ENCODE results near the gene CAND2. TPM values are rescaled to one million over a fixed set of nuclear protein-coding genes. Genes with fewer than 3 reads are reported as not detected.

Gene CAND2
- total RNA-seq (100 to 1,000 TPM; 118 to 128 TPM), polyA plus RNA-seq (ENCODE audit: insufficient read depth, low read depth, low replicate concordance) (38.0 TPM)
- long read RNA-seq, donor 1, full-length matches to known transcripts: 2 of 6,583 reads
- long read RNA-seq, donor 1, partial matches to known transcripts: 6,451 of 6,583 reads
- long read RNA-seq, donor 1, other reads (novel, unspliced or antisense): 130 of 6,583 reads
- long read RNA-seq, donor 2, partial matches to known transcripts: 3,243 of 3,306 reads
- long read RNA-seq, donor 2, other reads (novel, unspliced or antisense): 63 of 3,306 reads

DNA sequence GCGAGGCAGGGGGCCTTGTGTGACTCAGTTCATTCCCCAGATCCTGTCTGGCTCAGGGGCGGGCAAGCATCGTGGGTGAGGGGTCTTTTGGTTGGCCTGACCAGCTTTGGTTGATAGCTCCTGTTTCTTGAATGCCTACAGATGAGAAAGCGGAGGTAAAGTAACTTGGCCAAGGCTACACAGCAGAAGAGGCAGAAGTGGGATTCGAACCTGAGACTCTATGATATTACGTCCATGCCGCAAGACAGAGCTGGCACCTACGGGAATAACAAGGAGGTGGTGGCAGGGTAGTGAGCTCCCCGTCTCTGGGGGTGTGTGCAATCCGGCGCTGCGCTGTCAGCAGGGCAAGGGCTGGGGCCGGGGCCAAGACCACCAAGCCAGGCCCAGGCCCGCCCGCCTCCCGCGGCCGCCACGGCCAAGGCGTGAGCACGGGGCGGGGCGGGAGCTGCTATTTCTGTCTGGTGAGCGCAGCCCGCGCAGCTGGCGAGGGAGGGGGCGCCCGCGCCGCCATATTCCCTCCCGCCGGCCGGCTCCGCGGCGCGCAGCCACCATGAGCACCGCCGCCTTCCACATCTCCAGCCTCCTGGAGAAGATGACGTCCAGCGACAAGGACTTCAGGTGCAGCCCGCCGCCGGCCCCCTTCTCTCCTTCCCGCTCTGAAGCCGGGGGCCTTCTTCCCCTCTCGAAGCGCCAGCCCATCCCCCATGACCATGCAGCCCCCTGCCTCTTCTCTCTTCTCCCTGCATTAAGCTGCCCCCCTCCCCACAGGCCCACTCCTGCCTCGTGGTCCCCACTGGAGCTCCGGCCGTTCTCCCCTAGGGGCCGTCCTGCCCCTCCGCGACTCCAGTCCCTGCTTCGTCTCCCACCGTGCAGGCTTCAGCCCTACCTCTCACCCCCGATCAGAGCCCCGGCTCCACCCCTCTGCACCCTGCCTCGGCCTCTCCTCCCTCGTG, at the start of gene CAND2:
Gene CAND2 (plus strand): TSS at position 510 of the 953 bp plus-strand sequence. CDS start 41 bp downstream, at position 551.
- DNase-seq: peak; percentile 84
- H3K36me3 ChIP-seq (ENCODE audit: low read depth, missing control alignments): no peaks in the 10 kb centered on the region
- H3K27ac ChIP-seq: peak within 1 kb of the TSS; percentile 90 to 95
- no peaks in the 10 kb centered on the region for H3K9me3 ChIP-seq
- 5% methylated on average over 35 to 49 of the region's 61 CpGs for WGBS, 2 donors
- peaks cover 31% of the 10 kb centered on the region for H3K4me1 ChIP-seq
- H3K4me3 ChIP-seq: peak within 1 kb of the TSS; percentile 70 to 92
- no peaks in the 10 kb centered on the region for H3K27me3 ChIP-seq
- intact Hi-C loops (cut with DNase I; ENCODE audit: low total_unique reads): no loop called here
- no peak for TF ChIP-seq POLR2A (IDR thresholded peaks at IDR 0.05)
- TF ChIP-seq, protein P1, sequence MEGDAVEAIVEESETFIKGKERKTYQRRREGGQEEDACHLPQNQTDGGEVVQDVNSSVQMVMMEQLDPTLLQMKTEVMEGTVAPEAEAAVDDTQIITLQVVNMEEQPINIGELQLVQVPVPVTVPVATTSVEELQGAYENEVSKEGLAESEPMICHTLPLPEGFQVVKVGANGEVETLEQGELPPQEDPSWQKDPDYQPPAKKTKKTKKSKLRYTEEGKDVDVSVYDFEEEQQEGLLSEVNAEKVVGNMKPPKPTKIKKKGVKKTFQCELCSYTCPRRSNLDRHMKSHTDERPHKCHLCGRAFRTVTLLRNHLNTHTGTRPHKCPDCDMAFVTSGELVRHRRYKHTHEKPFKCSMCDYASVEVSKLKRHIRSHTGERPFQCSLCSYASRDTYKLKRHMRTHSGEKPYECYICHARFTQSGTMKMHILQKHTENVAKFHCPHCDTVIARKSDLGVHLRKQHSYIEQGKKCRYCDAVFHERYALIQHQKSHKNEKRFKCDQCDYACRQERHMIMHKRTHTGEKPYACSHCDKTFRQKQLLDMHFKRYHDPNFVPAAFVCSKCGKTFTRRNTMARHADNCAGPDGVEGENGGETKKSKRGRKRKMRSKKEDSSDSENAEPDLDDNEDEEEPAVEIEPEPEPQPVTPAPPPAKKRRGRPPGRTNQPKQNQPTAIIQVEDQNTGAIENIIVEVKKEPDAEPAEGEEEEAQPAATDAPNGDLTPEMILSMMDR (IDR thresholded peaks at IDR 0.05): no peak

DNA sequence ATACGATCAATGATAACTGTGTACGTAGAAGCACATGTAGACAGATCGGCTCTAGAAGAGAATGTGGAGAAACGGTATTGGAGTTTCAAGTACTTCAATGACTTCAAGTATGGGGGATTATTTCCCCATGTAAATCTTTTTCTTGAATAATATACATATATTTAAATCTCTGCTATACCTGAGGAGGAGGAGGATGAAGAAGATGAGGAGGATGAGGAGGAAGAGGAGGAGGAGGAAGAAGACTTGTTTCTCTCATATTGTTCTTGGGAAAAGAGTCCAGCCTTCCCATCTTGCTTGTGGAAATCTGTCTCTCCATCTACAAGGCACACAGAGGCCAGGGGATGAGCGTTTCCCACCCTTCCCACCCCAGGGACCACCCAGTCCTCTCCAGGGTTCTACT, 48.0 kb upstream of the CAND2 start:
- intact Hi-C loops (cut with DNase I; ENCODE audit: low total_unique reads): no loop called here
- Histone ChIP-seq H3K27me3 (no peaks in the 10 kb centered on the region), H3K4me3 (no peak overlapping the region), H3K27ac (no peak overlapping the region), H3K4me1 (no peaks in the 10 kb centered on the region), H3K9me3 (no peaks in the 10 kb centered on the region), H3K36me3 (ENCODE audit: low read depth, missing control alignments) (no peaks in the 10 kb centered on the region)
- no peak for DNase-seq
- 90 to 91% methylated on average over 5 of the region's 5 CpGs for WGBS, 2 donors
- TF ChIP-seq, protein P1 (IDR thresholded peaks at IDR 0.05): no peak
- TF ChIP-seq POLR2A (IDR thresholded peaks at IDR 0.05): no peak

DNA sequence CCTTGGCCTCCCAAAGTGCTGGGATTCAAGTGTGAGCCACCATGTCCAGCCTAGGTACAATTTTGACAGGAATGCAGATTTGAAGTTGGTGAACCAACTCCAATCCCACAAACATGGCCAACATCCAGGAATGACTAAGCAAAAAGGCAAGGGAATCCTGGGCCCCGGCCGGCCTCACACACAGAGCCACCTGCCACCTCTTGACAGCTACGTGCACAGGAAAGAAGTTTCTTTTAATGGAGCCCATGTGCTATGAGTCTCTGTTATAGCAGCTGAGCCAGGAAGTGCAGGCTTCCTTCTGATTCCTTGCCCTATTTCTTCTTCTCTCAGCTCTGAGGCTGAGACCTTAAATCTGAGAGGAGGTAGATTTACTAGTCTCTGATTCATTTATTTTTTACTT, 46.3 kb upstream of the CAND2 start:
- DNase-seq: no peak
- intact Hi-C loops (cut with DNase I; ENCODE audit: low total_unique reads): no loop called here
- H3K36me3 ChIP-seq (ENCODE audit: low read depth, missing control alignments): no peaks in the 10 kb centered on the region
- no peaks in the 10 kb centered on the region for H3K4me1 ChIP-seq
- TF ChIP-seq POLR2A (IDR thresholded peaks at IDR 0.05): no peak
- TF ChIP-seq, protein P1 (IDR thresholded peaks at IDR 0.05): no peak
- H3K27ac ChIP-seq: no peak overlapping the region
- H3K4me3 ChIP-seq: no peak overlapping the region
- H3K27me3 ChIP-seq: no peaks in the 10 kb centered on the region
- H3K9me3 ChIP-seq: no peaks in the 10 kb centered on the region
- 29 to 30% methylated on average over 1 to 3 of the region's 3 CpGs for WGBS, 2 donors

DNA sequence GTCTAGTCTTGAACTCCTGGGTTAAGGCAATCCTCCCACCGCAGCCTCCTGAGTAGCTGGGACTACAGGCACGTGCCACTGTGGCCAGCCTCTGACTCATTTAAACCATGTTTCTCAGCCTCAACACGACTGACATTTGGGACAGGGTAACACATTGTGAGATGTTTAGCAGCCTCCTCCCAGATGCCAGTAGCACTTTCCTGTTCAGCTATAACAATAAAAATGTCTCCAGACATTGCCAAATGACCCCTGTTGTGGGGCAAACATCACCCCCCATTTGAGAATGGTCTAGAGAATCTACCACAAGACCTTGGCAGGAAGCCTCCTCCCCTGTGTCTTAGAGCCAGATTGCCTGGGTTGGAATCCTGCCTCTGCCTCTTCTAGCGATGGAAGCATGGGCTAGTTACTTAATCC, 45.8 kb upstream of the CAND2 start:
- WGBS, 2 donors: 83 to 90% methylated on average over 4 of the region's 4 CpGs
- DNase-seq: no peak
- no peak overlapping the region for H3K27ac ChIP-seq

More for the DNA sequence above, 45.8 kb upstream of the CAND2 start:
- no peaks in the 10 kb centered on the region for H3K27me3 ChIP-seq
- H3K36me3 ChIP-seq (ENCODE audit: low read depth, missing control alignments): no peaks in the 10 kb centered on the region
- no peaks in the 10 kb centered on the region for H3K9me3 ChIP-seq
- H3K4me1 ChIP-seq: no peaks in the 10 kb centered on the region
- TF ChIP-seq, protein P1 (IDR thresholded peaks at IDR 0.05): no peak
- TF ChIP-seq POLR2A (IDR thresholded peaks at IDR 0.05): no peak
- no peak overlapping the region for H3K4me3 ChIP-seq
- intact Hi-C loops (cut with DNase I; ENCODE audit: low total_unique reads): no loop called here

Measured in testis (tissue), 5 donors.